Central memory CD8-positive, alpha-beta T cell (primary cell): ENCODE data around the gene NEU1.
"Not testable (repeated sequence)": the region's sequence is repeated elsewhere in the genome, so short reads cannot be mapped to it uniquely, and the experiment has no call there.

Experiments used
- ATAC-seq: fragments of 150-1000 bp; cut with Tn5 transposase; replicated peaks from 2 replicates; pipeline ENCODE4 v1.10.0; 2022; ENCODE audit warnings: mild to moderate bottlenecking, moderate FRiP score, moderate number of reproducible peaks; ENCODE audit not compliant: poor library complexity, severe bottlenecking; ENCODE audit errors: extremely low read depth
- DNase-seq, 2 donors: peaks; one replicate each; pipeline ENCODE4 v3.0.0; 2021; ENCODE audit warnings: low spot score in 2 of 2
- H3K27ac Mint-ChIP-seq: one replicate; pipeline ENCODE4 v1.8.0; 2022; ENCODE audit warnings: low read depth, mild to moderate bottlenecking, moderate library complexity, mixed read lengths
- H3K27me3 Mint-ChIP-seq: one replicate; pipeline ENCODE4 v1.8.0; 2022; ENCODE audit warnings: mixed read lengths
- H3K36me3 Mint-ChIP-seq: one replicate; pipeline ENCODE4 v1.8.0; 2022; ENCODE audit warnings: mild to moderate bottlenecking, moderate library complexity, mixed read lengths; ENCODE audit not compliant: insufficient read depth
- H3K4me1 Mint-ChIP-seq: one replicate; pipeline ENCODE4 v1.8.0; 2022; ENCODE audit warnings: mixed read lengths
- H3K4me3 Mint-ChIP-seq: one replicate; pipeline ENCODE4 v1.8.0; 2022; ENCODE audit warnings: mild to moderate bottlenecking, moderate library complexity, mixed read lengths
- H3K9me3 Mint-ChIP-seq: one replicate; pipeline ENCODE4 v1.8.0; 2022; ENCODE audit warnings: mixed read lengths

Gene NEU1

GRCh38 chr6:31838968-31839367 lies 23.7 kb downstream of the NEU1 start:
- DNase-seq (no peak), ATAC-seq (no peak)
- no peaks in the 10 kb centered on the region for H3K27me3 Mint-ChIP-seq
- H3K4me3 Mint-ChIP-seq, result peak overlapping the region; percentile 29
- H3K36me3 Mint-ChIP-seq, result peaks cover 70% of the 10 kb centered on the region
- no peaks in the 10 kb centered on the region for H3K9me3 Mint-ChIP-seq
- H3K27ac Mint-ChIP-seq, result peak overlapping the region; percentile 99
- H3K4me1 Mint-ChIP-seq, result peaks cover 38% of the 10 kb centered on the region

DNA sequence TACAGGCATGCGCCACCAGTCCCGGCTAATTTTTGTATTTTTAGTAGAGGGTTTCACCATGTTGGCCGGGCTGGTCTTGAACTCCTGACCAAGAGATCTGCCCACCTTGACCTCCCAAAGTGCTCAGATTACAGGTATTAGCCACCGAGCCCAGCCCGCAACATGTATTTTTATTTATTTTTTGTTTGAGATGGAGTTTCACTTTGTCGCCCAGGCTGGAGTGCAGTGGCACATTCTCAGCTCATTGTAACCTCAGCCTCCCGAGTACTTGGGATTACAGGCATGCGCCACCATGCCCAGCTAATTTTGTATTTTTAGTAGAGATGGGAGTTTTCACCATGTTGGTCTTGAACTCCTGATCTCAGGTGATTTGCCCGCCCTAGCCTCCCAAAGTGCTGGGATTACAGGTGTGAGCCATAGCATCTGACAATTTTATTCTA lies 24.5 kb downstream of the NEU1 start:
- H3K9me3 Mint-ChIP-seq, H3K27me3 Mint-ChIP-seq, ATAC-seq, DNase-seq: not testable (repeated sequence)
- Mint-ChIP-seq H3K27ac (peak overlapping the region; percentile 99), H3K4me3 (peak overlapping the region; percentile 91), H3K4me1 (peaks cover 38% of the 10 kb centered on the region), H3K36me3 (peaks cover 70% of the 10 kb centered on the region)

DNA sequence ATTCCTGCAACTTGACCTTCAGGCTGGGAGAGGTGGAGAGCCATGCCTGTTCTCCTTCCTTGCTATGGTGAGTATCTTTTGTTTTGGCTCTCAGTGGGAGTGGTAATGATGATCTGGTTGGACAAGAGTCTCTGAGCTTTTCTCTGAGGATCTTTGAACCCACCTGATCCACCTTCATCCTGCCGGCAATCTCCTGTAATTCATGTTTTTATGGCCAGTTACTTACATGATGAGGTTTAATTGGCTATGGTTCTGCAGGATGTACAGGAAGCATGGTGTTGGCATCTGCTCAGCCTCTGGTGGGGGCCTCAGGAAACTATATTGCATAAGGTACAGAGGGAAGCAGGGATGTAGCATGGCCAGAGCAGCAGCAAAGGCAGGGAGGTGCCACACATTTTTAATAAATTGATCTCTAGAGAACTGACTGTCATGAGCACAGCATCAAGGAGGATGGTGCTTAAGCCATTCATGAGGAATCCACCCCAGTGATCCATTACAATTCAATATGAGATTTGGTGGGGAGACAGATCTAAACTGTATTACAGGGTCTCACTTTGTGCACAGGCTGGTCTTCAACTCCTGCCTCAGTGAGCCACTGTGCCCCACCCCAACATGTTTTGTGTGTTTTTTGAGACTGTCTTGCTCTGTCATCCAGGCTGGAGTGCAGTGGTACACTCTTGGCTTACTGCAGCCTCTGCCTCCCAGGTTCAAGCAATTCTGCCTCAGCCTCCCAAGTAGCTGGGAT lies 25.1 kb downstream of the NEU1 start:
- Mint-ChIP-seq H3K9me3 (no peaks in the 10 kb centered on the region), H3K27ac (peak overlapping the region; percentile 99), H3K4me3 (peak overlapping the region; percentile 91), H3K4me1 (peaks cover 38% of the 10 kb centered on the region), H3K36me3 (peaks cover 68% of the 10 kb centered on the region), H3K27me3 (no peaks in the 10 kb centered on the region)
- ATAC-seq (no peak), DNase-seq (no peak)

- ATAC-seq, result no peak
- DNase-seq, result no peak
- Mint-ChIP-seq H3K4me3 (peak overlapping the region; percentile 91), H3K4me1 (peaks cover 38% of the 10 kb centered on the region), H3K27me3 (no peaks in the 10 kb centered on the region), H3K9me3 (no peaks in the 10 kb centered on the region), H3K27ac (peak overlapping the region; percentile 99), H3K36me3 (peaks cover 68% of the 10 kb centered on the region)
Measured at GRCh38 chr6:31836474-31837368, 25.9 kb downstream of the NEU1 start.

DNA sequence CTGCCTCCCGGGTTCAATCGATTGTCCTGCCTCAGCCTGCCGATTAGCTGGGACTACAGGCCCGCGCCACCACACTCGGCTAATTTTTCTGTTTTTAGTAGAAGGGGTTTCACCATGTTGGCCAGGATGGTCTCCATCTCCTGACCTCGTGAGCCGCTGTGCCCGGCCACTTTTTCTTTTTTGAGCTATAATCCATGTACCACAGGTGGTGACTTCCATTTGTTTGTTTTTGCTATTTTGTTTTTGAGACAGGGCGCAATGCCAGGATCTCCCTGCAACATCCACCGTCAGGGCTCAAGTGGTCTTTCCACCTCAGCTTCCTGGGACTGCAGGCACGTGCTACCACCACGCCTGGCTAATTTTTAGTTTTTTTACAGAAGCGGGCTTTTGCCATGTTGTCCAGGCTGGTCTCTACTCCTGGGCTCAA lies 26.6 kb downstream of the NEU1 start:
- H3K27ac Mint-ChIP-seq, result peak overlapping the region; percentile 99
- peak overlapping the region; percentile 91 for H3K4me3 Mint-ChIP-seq
- H3K27me3 Mint-ChIP-seq, result no peaks in the 10 kb centered on the region
- no peak for ATAC-seq
- DNase-seq, result no peak
- H3K9me3 Mint-ChIP-seq, result no peaks in the 10 kb centered on the region
- H3K4me1 Mint-ChIP-seq, result peaks cover 38% of the 10 kb centered on the region
- peaks cover 62% of the 10 kb centered on the region for H3K36me3 Mint-ChIP-seq

GRCh38 chr6:31834367-31835250 lies 28.0 kb downstream of the NEU1 start:
- Mint-ChIP-seq H3K36me3 (peaks cover 52% of the 10 kb centered on the region), H3K27me3 (no peaks in the 10 kb centered on the region), H3K4me1 (peaks cover 53% of the 10 kb centered on the region), H3K27ac (peak overlapping the region; percentile 99), H3K9me3 (no peaks in the 10 kb centered on the region), H3K4me3 (peak overlapping the region; percentile 91)
- ATAC-seq (peak; percentile 54), DNase-seq (peak; percentile 73 to 78)

DNA sequence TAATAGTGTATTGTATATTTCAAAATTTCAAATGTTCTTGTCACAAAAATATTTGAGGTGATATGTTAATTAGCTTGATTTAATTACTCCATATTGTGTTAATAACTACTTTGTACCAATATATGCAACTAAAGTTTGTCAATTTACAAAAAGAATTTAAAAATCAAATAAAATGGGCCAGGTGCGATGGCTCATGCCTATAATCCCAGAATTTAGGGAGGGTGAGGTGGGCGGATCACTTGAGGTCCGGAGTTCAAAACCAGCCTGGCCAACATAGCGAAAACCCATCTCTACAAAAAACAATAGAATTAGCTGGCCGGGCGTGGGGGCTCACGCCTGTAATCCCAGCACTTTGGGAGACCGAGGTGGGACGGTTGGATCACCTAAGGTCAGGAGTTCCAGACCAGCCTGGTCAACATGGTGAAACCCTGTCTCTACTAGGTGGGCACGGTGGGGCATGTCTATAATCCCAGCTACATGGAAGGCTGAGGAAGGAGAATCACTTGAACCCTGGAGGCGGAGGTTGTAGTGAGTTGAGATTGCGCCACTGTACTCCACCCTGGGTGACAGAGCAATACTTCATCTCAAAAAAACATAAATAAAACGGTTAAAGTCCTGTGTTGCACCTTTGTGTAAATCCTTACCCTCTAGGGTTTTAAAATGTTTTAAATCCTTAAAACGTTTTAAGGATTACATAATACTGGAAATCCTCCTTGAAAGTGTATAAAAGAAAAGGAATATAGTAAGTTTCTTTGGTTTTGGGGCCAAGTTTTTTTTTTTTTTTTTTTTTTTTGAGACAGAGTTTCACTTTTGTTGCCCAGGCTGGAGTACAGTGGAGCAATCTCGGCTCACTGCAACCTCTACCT lies 31.0 kb downstream of the NEU1 start:
- H3K4me1 Mint-ChIP-seq, result peaks cover 44% of the 10 kb centered on the region
- no peaks in the 10 kb centered on the region for H3K9me3 Mint-ChIP-seq
- peak overlapping the region; percentile 80 for H3K4me3 Mint-ChIP-seq
- H3K27ac Mint-ChIP-seq, result peak overlapping the region; percentile 55
- ATAC-seq, result no peak
- H3K27me3 Mint-ChIP-seq, result no peaks in the 10 kb centered on the region
- H3K36me3 Mint-ChIP-seq, result peaks cover 24% of the 10 kb centered on the region
- DNase-seq, result no peak

DNA sequence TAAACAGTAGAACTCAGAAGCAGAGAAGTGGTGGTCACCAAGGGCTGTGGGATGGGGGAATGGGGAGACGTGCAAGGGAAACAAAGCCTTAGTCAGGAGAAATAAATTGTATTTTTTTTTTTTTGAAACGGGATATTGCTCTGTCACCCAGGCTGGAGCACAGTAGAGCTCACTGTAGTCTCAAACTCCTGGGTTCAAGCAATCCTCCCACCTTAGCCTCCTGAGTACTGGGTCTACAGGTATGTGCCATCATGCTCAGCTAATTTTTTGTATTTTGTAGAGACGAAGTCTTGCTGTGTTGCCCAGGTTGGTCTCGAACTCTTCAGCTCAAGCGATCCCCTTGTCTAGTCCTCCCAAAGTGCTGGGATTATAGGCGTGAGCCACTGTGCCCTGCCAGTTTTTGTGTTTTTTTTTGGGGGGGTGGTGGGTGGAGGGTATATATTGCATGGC lies 31.7 kb downstream of the NEU1 start:
- Mint-ChIP-seq H3K9me3 (no peaks in the 10 kb centered on the region), H3K4me3 (peak overlapping the region; percentile 80), H3K27ac (peak overlapping the region; percentile 89), H3K4me1 (peaks cover 39% of the 10 kb centered on the region), H3K27me3 (no peaks in the 10 kb centered on the region), H3K36me3 (peaks cover 19% of the 10 kb centered on the region)
- DNase-seq, result no peak
- no peak for ATAC-seq

DNA sequence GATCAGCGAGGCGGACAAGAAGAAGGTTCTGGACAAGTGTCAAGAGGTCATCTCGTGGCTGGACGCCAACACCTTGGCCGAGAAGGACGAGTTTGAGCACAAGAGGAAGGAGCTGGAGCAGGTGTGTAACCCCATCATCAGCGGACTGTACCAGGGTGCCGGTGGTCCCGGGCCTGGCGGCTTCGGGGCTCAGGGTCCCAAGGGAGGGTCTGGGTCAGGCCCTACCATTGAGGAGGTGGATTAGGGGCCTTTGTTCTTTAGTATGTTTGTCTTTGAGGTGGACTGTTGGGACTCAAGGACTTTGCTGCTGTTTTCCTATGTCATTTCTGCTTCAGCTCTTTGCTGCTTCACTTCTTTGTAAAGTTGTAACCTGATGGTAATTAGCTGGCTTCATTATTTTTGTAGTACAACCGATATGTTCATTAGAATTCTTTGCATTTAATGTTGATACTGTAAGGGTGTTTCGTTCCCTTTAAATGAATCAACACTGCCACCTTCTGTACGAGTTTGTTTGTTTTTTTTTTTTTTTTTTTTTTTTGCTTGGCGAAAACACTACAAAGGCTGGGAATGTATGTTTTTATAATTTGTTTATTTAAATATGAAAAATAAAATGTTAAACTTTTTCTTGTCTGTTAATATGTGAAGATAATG lies 32.9 kb downstream of the NEU1 start:
- DNase-seq (no peak), ATAC-seq (peak; percentile 52)
- Mint-ChIP-seq H3K27ac (peak overlapping the region; percentile 89), H3K4me1 (peaks cover 29% of the 10 kb centered on the region), H3K36me3 (peaks cover 11% of the 10 kb centered on the region), H3K4me3 (peak overlapping the region; percentile 80), H3K9me3 (no peaks in the 10 kb centered on the region), H3K27me3 (no peaks in the 10 kb centered on the region)

GRCh38 chr6:31827286-31828079 lies 35.1 kb downstream of the NEU1 start, which contains the start of gene HSPA1B:
TSS of gene HSPA1B (plus strand) at chr6:31827738. CDS start at chr6:31827951, 213 bp downstream.
- H3K4me1 Mint-ChIP-seq, result peaks cover 26% of the 10 kb centered on the region
- peaks cover 6% of the 10 kb centered on the region for H3K36me3 Mint-ChIP-seq
- no peaks in the 10 kb centered on the region for H3K9me3 Mint-ChIP-seq
- H3K27ac Mint-ChIP-seq, result peak within 1 kb of the TSS; percentile 92
- DNase-seq, result peak; percentile 58 to 65
- ATAC-seq, result peak; percentile 61
- no peaks in the 10 kb centered on the region for H3K27me3 Mint-ChIP-seq
- peak within 1 kb of the TSS; percentile 88 for H3K4me3 Mint-ChIP-seq
